DOHH2 (cell line): ENCODE measurements around the gene PTGDS.

Source experiments
- CTCF ChIP-seq: fragments of 200-600 bp; sonication (generic); IDR thresholded peaks from one replicate; pipeline ENCODE4 v1.5.1; 2014; ENCODE audit warnings: antibody characterized with exemption, mild to moderate bottlenecking, low read depth, low read length; ENCODE audit not compliant: poor library complexity, severe bottlenecking
- EZH2phosphoT487 ChIP-seq: fragments of 200-600 bp; sonication (generic); IDR thresholded peaks from 2 replicates; pipeline ENCODE4 v1.6.1; 2017; ENCODE audit warnings: borderline replicate concordance, mild to moderate bottlenecking, antibody characterized with exemption, low read length, moderate library complexity, mixed read lengths

- no peak for TF ChIP-seq CTCF
- no peak for TF ChIP-seq EZH2phosphoT487
Measured at GRCh38 chr9:136983167-136983566, 5.9 kb downstream of the PTGDS start.
